GM23338 (cell line): Measurements from ENCODE around the gene MPHOSPH10. TPM values are rescaled to one million over a fixed set of nuclear protein-coding genes. Genes with fewer than 3 reads are reported as not detected.

Source experiments
- ATAC-seq: fragments of 200-7000 bp; cut with Tn5 transposase; 3 replicates; pipeline ENCODE4 v1.9.1; 2020
- DNase-seq: peaks from one replicate; pipeline ENCODE4 v3.0.0-alpha.2; 2015; ENCODE audit warnings: low spot score
- H2AFZ ChIP-seq: fragments of 200-600 bp; sonication (generic); 2 replicates; pipeline ENCODE4 v1.8.0; 2016; ENCODE audit warnings: antibody characterized with exemption, mild to moderate bottlenecking, moderate library complexity
- H3F3A ChIP-seq: fragments of 200-600 bp; sonication (generic); replicated peaks from 2 replicates; pipeline ENCODE4 v1.8.0; 2017; ENCODE audit warnings: antibody characterized with exemption, mixed run types, low read depth
- H3K27ac ChIP-seq: fragments of 200-600 bp; sonication (generic); 2 replicates; pipeline ENCODE4 v1.6.1; 2016; ENCODE audit warnings: low read depth
- H3K27me3 ChIP-seq: fragments of 200-600 bp; sonication (generic); 2 replicates; pipeline ENCODE4 v1.8.0; 2016; ENCODE audit warnings: mild to moderate bottlenecking, mixed run types, moderate library complexity; ENCODE audit not compliant: insufficient read depth
- H3K36me3 ChIP-seq: fragments of 200-600 bp; sonication (generic); 2 replicates; pipeline ENCODE4 v1.8.0; 2016; ENCODE audit warnings: mild to moderate bottlenecking; ENCODE audit not compliant: insufficient read depth
- H3K4me1 ChIP-seq: fragments of 200-600 bp; sonication (generic); 2 replicates; pipeline ENCODE4 v1.8.0; 2016; ENCODE audit warnings: mild to moderate bottlenecking, moderate library complexity; ENCODE audit not compliant: insufficient read depth
- H3K4me2 ChIP-seq: fragments of 200-600 bp; sonication (generic); 2 replicates; pipeline ENCODE4 v1.7.1; 2017; ENCODE audit warnings: mixed run types
- H3K4me3 ChIP-seq: fragments of 200-600 bp; sonication (generic); 2 replicates; pipeline ENCODE4 v1.6.1; 2016; ENCODE audit warnings: mixed run types
- H3K79me2 ChIP-seq: fragments of 200-600 bp; sonication (generic); replicated peaks from 2 replicates; pipeline ENCODE4 v1.8.0; 2017; ENCODE audit warnings: mild to moderate bottlenecking; ENCODE audit not compliant: insufficient read depth
- H3K9me2 ChIP-seq: fragments of 200-600 bp; sonication (generic); 2 replicates; pipeline ENCODE4 v1.8.0; 2017; ENCODE audit not compliant: insufficient read depth
- H4K20me1 ChIP-seq: fragments of 200-600 bp; sonication (generic); replicated peaks from 2 replicates; pipeline ENCODE4 v1.8.0; 2017; ENCODE audit warnings: mild to moderate bottlenecking; ENCODE audit not compliant: insufficient read depth
- H3K27ac Mint-ChIP-seq: 2 replicates; pipeline ENCODE4 v1.8.0; 2020; ENCODE audit warnings: inconsistent platforms, mild to moderate bottlenecking, moderate library complexity, mixed read lengths
- H3K27me3 Mint-ChIP-seq: 3 replicates; pipeline ENCODE4 v1.8.0; 2022; ENCODE audit warnings: low read depth, mild to moderate bottlenecking, moderate library complexity, mixed read lengths, inconsistent platforms; ENCODE audit not compliant: insufficient read depth, poor library complexity
- H3K36me3 Mint-ChIP-seq: 3 replicates; pipeline ENCODE4 v1.8.0; 2021; ENCODE audit warnings: low read depth, mild to moderate bottlenecking, inconsistent platforms, moderate library complexity, mixed read lengths
- H3K4me1 Mint-ChIP-seq: 3 replicates; pipeline ENCODE4 v1.8.0; 2020; ENCODE audit warnings: mild to moderate bottlenecking, inconsistent platforms, mixed read lengths
- H3K4me3 Mint-ChIP-seq: 3 replicates; pipeline ENCODE4 v1.8.0; 2021; ENCODE audit warnings: moderate library complexity, mild to moderate bottlenecking, inconsistent platforms, mixed read lengths
- H3K9me3 Mint-ChIP-seq: 3 replicates; pipeline ENCODE4 v1.8.0; 2020; ENCODE audit warnings: moderate library complexity, mild to moderate bottlenecking, inconsistent platforms, mixed read lengths
- CREB1 ChIP-seq: fragments of 250-450 bp; sonication (Bioruptor Pico); IDR thresholded peaks from 2 replicates; pipeline ENCODE4 v1.5.0; 2020; ENCODE audit warnings: low read depth, mild to moderate bottlenecking, moderate library complexity
- CTCF ChIP-seq, 2 experiments: fragments of 200-600 bp in 1 of 2; sonication (generic) in 1 of 2; conservative IDR thresholded peaks; 2 replicates each; pipeline versions ENCODE4 v1.5.1 to v1.6.1; 2016 to 2017; ENCODE audit warnings: antibody characterized with exemption in 2 of 2, low read depth in 2 of 2, mild to moderate bottlenecking in 2 of 2, moderate library complexity in 1 of 2
- EZH2 ChIP-seq: fragments of 200-600 bp; sonication (generic); IDR thresholded peaks from one replicate; pipeline ENCODE4 v1.8.0; 2017; ENCODE audit warnings: antibody characterized with exemption, mild to moderate bottlenecking, low read depth; ENCODE audit not compliant: unreplicated experiment
- EZH2phosphoT487 ChIP-seq: fragments of 200-600 bp; sonication (generic); IDR thresholded peaks from one replicate; pipeline ENCODE4 v1.8.1; 2018; ENCODE audit warnings: antibody characterized with exemption; ENCODE audit not compliant: unreplicated experiment
- JUNB ChIP-seq: IDR thresholded peaks from one replicate; pipeline ENCODE4 v1.6.1; 2016; ENCODE audit warnings: antibody characterized with exemption; ENCODE audit not compliant: unreplicated experiment
- NANOG ChIP-seq: IDR thresholded peaks from 2 replicates; pipeline ENCODE4 v1.6.1; 2016; ENCODE audit warnings: antibody characterized with exemption, borderline replicate concordance
- POLR2AphosphoS5 ChIP-seq: IDR thresholded peaks from 2 replicates; pipeline ENCODE4 v1.6.1; 2016; ENCODE audit warnings: antibody characterized with exemption, low read depth
- STAT1 ChIP-seq: IDR thresholded peaks from one replicate; pipeline ENCODE4 v1.6.1; 2016; ENCODE audit warnings: antibody characterized with exemption; ENCODE audit not compliant: unreplicated experiment
- ZNF114 ChIP-seq: fragments of 250-450 bp; sonication (Bioruptor Pico); IDR thresholded peaks from 2 replicates; pipeline ENCODE4 v1.5.0; 2020; ENCODE audit warnings: mild to moderate bottlenecking, moderate library complexity
- ZNF331 ChIP-seq: fragments of 250-450 bp; sonication (Bioruptor Pico); IDR thresholded peaks from 2 replicates; pipeline ENCODE4 v1.5.0; 2020; ENCODE audit warnings: low read depth, mild to moderate bottlenecking, moderate library complexity
- polyA plus RNA-seq: library from polyadenylated mRNA; unstranded; fragments of >200 nt; fragmentation: Nextera tagmentation; extraction: Ambion mirVana; gene quantifications from 2 replicates; pipeline ENCODE4 v1.2.1, GENCODE V29; 2016
- total RNA-seq: library from RNA; depleted of rRNA; stranded (reverse); fragments of >200 nt; shearing (Covaris generic); gene quantifications from 2 replicates; pipeline ENCODE4 v1.2.3, GENCODE V29; 2014
- TF ChIP-seq, protein P1 (sequence below): IDR thresholded peaks from one replicate; pipeline ENCODE4 v1.6.1; 2018; ENCODE audit warnings: antibody characterized with exemption; ENCODE audit not compliant: unreplicated experiment
- TF ChIP-seq, protein P2 (sequence below): fragments of 250-450 bp; sonication (Bioruptor Pico); IDR thresholded peaks from 2 replicates; pipeline ENCODE4 v1.5.0; 2020; ENCODE audit warnings: mild to moderate bottlenecking, moderate library complexity
- TF ChIP-seq, protein P3 (sequence below): IDR thresholded peaks from 2 replicates; pipeline ENCODE4 v1.6.1; 2016; ENCODE audit warnings: antibody characterized with exemption

MPHOSPH10 gene
- total and polyA plus RNA-seq, 2 experiments from 2014 or later = 23.8 to 64.8 TPM

GRCh38 chr2:71173096-71173495, 42.7 kb downstream of the MPHOSPH10 start:
- Histone ChIP-seq H3K27me3 (no peaks in the 10 kb centered on the region), H4K20me1 (no peaks in the 10 kb centered on the region), H3K27ac (no peak overlapping the region), H3K4me2 (no peak overlapping the region), H3K4me1 (0 out of 2 replicates have a peak, but pooled peaks cover 5% of the 10 kb centered on the region), H3K79me2 (no peaks in the 10 kb centered on the region), H3K4me3 (no peak overlapping the region), H3F3A (no peaks in the 10 kb centered on the region), H3K9me2 (no peaks in the 10 kb centered on the region), H3K36me3 (no peaks in the 10 kb centered on the region), H2AFZ (no peak overlapping the region)
- DNase-seq (no peak), ATAC-seq (no peak)
- H3K27me3 Mint-ChIP-seq = peaks cover 7% of the 10 kb centered on the region
- H3K9me3 Mint-ChIP-seq = no peaks in the 10 kb centered on the region; the same call in 2 of the 3 replicates
- H3K36me3 Mint-ChIP-seq = no peaks in the 10 kb centered on the region; the same call in 2 of the 3 replicates
- TF ChIP-seq NANOG (no peak), JUNB (no peak), POLR2AphosphoS5 (no peak), EZH2phosphoT487 (no peak), EZH2 (no peak), STAT1 (no peak), ZNF331 (CRISPR knock-in tag) (no peak), CREB1 (CRISPR knock-in tag) (no peak), ZNF114 (CRISPR knock-in tag) (no peak), CTCF (conservative IDR thresholded peaks at IDR 0.05; ENCODE audit: low read depth in 2 of 2) (no peak)
- TF ChIP-seq, protein P1, sequence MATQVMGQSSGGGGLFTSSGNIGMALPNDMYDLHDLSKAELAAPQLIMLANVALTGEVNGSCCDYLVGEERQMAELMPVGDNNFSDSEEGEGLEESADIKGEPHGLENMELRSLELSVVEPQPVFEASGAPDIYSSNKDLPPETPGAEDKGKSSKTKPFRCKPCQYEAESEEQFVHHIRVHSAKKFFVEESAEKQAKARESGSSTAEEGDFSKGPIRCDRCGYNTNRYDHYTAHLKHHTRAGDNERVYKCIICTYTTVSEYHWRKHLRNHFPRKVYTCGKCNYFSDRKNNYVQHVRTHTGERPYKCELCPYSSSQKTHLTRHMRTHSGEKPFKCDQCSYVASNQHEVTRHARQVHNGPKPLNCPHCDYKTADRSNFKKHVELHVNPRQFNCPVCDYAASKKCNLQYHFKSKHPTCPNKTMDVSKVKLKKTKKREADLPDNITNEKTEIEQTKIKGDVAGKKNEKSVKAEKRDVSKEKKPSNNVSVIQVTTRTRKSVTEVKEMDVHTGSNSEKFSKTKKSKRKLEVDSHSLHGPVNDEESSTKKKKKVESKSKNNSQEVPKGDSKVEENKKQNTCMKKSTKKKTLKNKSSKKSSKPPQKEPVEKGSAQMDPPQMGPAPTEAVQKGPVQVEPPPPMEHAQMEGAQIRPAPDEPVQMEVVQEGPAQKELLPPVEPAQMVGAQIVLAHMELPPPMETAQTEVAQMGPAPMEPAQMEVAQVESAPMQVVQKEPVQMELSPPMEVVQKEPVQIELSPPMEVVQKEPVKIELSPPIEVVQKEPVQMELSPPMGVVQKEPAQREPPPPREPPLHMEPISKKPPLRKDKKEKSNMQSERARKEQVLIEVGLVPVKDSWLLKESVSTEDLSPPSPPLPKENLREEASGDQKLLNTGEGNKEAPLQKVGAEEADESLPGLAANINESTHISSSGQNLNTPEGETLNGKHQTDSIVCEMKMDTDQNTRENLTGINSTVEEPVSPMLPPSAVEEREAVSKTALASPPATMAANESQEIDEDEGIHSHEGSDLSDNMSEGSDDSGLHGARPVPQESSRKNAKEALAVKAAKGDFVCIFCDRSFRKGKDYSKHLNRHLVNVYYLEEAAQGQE = no peak
- TF ChIP-seq, protein P2, sequence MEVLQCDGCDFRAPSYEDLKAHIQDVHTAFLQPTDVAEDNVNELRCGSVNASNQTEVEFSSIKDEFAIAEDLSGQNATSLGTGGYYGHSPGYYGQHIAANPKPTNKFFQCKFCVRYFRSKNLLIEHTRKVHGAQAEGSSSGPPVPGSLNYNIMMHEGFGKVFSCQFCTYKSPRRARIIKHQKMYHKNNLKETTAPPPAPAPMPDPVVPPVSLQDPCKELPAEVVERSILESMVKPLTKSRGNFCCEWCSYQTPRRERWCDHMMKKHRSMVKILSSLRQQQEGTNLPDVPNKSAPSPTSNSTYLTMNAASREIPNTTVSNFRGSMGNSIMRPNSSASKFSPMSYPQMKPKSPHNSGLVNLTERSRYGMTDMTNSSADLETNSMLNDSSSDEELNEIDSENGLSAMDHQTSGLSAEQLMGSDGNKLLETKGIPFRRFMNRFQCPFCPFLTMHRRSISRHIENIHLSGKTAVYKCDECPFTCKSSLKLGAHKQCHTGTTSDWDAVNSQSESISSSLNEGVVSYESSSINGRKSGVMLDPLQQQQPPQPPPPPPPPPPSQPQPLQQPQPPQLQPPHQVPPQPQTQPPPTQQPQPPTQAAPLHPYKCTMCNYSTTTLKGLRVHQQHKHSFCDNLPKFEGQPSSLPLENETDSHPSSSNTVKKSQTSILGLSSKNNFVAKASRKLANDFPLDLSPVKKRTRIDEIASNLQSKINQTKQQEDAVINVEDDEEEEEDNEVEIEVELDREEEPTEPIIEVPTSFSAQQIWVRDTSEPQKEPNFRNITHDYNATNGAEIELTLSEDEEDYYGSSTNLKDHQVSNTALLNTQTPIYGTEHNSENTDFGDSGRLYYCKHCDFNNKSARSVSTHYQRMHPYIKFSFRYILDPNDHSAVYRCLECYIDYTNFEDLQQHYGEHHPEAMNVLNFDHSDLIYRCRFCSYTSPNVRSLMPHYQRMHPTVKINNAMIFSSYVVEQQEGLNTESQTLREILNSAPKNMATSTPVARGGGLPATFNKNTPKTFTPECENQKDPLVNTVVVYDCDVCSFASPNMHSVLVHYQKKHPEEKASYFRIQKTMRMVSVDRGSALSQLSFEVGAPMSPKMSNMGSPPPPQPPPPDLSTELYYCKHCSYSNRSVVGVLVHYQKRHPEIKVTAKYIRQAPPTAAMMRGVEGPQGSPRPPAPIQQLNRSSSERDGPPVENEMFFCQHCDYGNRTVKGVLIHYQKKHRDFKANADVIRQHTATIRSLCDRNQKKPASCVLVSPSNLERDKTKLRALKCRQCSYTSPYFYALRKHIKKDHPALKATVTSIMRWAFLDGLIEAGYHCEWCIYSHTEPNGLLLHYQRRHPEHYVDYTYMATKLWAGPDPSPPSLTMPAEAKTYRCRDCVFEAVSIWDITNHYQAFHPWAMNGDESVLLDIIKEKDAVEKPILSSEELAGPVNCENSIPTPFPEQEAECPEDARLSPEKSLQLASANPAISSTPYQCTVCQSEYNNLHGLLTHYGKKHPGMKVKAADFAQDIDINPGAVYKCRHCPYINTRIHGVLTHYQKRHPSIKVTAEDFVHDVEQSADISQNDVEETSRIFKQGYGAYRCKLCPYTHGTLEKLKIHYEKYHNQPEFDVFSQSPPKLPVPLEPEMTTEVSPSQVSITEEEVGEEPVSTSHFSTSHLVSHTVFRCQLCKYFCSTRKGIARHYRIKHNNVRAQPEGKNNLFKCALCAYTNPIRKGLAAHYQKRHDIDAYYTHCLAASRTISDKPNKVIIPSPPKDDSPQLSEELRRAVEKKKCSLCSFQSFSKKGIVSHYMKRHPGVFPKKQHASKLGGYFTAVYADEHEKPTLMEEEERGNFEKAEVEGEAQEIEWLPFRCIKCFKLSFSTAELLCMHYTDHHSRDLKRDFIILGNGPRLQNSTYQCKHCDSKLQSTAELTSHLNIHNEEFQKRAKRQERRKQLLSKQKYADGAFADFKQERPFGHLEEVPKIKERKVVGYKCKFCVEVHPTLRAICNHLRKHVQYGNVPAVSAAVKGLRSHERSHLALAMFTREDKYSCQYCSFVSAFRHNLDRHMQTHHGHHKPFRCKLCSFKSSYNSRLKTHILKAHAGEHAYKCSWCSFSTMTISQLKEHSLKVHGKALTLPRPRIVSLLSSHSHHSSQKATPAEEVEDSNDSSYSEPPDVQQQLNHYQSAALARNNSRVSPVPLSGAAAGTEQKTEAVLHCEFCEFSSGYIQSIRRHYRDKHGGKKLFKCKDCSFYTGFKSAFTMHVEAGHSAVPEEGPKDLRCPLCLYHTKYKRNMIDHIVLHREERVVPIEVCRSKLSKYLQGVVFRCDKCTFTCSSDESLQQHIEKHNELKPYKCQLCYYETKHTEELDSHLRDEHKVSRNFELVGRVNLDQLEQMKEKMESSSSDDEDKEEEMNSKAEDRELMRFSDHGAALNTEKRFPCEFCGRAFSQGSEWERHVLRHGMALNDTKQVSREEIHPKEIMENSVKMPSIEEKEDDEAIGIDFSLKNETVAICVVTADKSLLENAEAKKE (CRISPR knock-in tag) = no peak
- TF ChIP-seq, protein P3, sequence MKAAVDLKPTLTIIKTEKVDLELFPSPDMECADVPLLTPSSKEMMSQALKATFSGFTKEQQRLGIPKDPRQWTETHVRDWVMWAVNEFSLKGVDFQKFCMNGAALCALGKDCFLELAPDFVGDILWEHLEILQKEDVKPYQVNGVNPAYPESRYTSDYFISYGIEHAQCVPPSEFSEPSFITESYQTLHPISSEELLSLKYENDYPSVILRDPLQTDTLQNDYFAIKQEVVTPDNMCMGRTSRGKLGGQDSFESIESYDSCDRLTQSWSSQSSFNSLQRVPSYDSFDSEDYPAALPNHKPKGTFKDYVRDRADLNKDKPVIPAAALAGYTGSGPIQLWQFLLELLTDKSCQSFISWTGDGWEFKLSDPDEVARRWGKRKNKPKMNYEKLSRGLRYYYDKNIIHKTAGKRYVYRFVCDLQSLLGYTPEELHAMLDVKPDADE = no peak
- no peak overlapping the region for H3K4me3 Mint-ChIP-seq
- no peak overlapping the region for H3K27ac Mint-ChIP-seq
- peaks cover 14% of the 10 kb centered on the region for H3K4me1 Mint-ChIP-seq
